ENCODE results near the gene RTP2. TPM values are rescaled to one million over a fixed set of nuclear protein-coding genes. Genes with fewer than 3 reads are reported as not detected.

Gene RTP2, protein sequence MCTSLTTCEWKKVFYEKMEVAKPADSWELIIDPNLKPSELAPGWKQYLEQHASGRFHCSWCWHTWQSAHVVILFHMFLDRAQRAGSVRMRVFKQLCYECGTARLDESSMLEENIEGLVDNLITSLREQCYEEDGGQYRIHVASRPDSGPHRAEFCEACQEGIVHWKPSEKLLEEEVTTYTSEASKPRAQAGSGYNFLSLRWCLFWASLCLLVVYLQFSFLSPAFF
- polyA plus RNA-seq (2012; ENCODE audit: insufficient read depth, insufficient read length) = not detected

DNA sequence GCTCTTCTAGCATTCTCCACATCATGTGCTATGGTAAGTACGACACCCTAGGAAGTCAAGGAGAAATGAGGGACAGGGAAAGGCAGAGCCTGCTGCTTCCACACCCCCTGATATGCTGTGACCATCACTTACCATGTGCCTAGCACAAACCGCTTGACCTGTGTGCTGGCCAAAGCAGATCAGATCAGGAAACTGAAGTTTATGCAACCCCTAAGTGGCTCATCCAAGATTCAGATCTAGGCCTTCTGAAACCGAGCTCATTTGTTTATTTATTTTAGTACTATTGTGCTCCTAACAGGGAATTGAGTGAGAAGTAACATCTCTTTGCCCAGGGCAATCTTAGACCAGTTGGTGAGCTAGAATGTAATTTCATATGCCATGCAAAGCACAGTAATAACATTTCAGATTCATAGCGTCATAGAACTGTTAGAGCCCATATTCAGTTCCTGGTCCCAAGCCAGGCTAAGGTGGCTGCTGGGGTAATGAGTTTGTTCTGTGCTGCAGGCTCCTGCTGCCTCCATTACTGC lies at the start of gene RTP2:
TSS of gene RTP2 (minus strand) at position 51 of the 527 bp plus-strand sequence. CDS start 429 bp downstream, outside the sequence.
- DNase-seq (ENCODE audit: low read depth, low spot score) = no peak
- H3K4me3 ChIP-seq (ENCODE audit: low read length) = no peak within 1 kb of the TSS

DNA sequence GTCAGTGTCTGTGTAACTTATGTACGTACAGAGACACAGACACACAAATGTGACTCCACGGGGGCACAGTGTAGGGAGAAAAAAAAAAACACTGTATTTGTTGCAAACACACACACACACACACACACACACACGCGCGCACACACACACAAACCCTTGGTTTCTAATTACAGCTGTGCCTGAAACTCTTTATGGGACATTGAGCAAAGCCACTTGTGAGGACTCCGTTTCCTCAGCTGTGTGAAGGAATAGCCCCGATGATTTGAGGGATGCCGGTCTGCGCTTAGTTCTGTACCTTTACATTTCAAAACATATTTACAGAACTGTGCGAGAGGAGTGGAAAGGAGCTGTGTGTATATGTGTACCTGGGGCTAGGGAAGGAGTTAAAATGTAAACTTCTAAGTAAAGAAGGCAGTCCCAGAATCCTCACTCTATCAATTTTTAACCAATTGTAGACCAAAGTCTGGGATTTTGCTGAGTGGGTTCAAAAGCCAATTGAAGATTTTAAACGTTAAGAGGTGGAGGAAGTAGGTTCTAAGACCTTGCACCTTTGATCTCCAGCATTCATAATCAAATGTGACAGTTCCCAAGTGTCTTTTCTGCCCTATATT lies 48.3 kb upstream of the RTP2 start:
- DNase-seq (ENCODE audit: low read depth, low spot score) = no peak
- H3K4me3 ChIP-seq (ENCODE audit: low read length) = no peak overlapping the region

DNA sequence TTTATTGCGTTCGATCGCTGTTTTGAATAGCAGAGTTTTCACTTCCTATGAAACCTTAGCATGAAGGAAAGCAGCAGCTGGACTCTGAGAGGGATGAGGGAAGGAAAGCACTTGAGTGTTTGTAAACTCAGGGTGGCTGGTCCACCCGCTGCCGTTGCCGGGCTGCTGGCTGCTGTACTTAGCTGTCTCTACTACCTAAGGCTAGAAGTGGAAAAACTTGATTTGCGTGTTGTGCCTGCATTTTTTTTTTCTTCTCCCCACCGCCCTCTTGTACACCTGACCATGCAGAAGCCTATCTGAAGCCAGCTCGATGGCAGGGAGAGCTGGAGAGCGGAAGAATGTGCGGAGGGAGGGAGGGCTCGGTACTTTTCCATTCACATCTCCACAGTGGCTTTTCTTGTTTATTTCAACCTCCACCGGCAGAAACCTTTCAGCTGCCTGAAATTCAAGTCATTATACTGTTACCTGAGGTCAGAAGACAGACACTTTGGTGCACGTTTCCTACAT lies 47.7 kb upstream of the RTP2 start:
- no peak for DNase-seq (ENCODE audit: low read depth, low spot score)

DNA sequence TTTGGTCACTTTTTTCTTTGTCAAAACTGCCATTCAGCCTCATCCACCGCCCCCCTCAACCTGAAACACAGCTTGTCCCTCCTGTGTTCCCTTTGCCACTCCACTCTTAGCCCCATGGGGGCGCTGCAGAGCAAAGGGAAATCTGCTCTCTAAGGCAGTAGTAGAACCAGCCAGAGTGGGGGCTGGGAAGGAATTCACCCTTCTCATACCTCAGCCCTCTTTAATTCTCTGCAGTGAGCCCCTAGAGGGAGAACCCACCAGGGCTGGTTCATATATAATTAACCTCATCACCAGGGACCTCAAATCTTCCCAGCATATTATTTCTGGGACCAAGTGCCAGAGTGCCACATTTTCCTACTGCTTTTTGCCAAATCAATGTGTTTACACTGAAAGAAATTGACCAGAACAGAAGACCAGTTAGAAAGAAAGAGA lies 45.7 kb upstream of the RTP2 start:
- H3K4me3 ChIP-seq (ENCODE audit: low read length) = no peak overlapping the region
- DNase-seq (ENCODE audit: low read depth, low spot score) = peak; percentile 83

More for the DNA sequence above, 47.7 kb upstream of the RTP2 start:
- no peak overlapping the region for H3K4me3 ChIP-seq (ENCODE audit: low read length)

DNA sequence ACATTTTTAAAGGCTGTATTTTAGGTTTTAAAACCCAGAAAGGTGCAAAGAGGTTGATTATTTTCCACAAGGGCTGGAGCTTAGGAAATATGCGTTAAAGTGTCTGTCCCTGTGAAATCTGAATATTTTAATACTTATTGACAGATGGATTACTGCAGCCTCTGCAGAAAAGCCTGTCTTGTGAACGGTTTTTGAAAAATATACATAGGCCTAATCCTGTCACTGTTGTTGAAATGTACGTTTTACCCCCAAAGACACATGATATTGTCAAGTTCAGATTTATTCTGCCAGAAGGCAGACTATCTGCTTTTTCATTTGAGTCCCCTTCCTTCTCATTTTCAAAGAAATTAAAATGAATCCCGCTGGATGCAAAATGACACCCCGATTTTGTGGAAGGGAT lies 45.1 kb upstream of the RTP2 start:
- no peak for DNase-seq (ENCODE audit: low read depth, low spot score)
- no peak overlapping the region for H3K4me3 ChIP-seq (ENCODE audit: low read length)

DNA sequence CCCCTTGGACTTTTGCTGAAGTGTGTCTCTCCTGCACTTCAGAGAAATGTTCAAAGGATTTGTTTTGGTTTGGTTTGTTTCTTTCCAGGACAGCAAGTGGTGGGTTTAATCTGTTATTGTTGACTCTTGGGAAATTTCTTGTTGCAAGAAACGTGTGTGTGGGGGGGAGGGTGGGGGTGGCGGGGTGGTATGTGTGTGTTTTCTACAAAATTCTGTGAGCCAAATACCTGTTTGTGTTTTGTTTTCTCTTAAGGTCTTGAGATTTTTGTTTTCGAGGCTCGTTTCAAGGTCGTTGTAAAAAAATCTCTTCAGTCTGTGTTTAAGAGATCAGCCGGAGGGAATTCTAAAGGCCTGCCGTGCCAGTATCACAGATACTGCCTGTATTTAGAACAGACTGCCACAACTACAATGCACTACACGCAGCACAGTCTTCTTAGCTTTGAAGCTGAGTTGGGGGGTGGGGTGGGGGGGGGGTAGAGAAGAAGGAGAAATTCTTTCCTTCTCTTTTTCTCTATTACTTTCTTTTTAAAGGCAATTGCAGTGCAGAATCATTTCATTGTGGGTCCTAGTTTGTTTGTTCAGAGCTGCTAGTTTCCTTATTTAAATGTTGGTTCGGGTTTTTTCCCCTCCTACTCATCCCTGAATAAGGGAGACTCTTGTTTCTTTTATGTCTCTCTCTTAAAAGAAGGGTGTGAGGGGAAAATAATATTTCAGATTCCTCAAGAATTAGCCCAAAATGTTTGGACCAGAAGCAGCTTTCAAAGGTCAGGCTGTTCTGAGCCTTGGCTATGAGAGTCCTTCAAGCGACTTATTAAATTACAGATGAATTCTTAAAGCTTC lies 44.3 kb upstream of the RTP2 start:
- DNase-seq (ENCODE audit: low read depth, low spot score) = no peak
- H3K4me3 ChIP-seq (ENCODE audit: low read length) = no peak overlapping the region

DNA sequence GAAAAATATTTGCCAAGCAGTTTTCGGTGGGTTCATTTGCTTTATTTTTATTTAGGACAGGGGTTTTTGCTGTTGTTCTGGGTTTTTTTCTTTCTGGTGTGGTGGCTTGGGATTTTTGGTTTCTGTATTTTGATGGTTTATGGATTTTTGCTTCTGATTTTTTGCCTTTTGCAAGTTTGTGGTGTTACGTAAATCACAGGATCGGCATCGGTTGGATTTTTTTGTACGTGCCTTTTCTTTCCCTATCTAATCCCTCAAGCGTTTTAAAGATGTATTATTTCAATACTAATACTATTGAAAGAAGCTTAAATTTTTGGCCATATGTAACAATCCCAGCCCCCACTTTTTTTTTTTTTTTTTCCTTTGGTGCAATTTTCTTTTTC lies 43.7 kb upstream of the RTP2 start:
- peak overlapping the region; percentile 72 for H3K4me3 ChIP-seq (ENCODE audit: low read length)
- no peak for DNase-seq (ENCODE audit: low read depth, low spot score)

DNA sequence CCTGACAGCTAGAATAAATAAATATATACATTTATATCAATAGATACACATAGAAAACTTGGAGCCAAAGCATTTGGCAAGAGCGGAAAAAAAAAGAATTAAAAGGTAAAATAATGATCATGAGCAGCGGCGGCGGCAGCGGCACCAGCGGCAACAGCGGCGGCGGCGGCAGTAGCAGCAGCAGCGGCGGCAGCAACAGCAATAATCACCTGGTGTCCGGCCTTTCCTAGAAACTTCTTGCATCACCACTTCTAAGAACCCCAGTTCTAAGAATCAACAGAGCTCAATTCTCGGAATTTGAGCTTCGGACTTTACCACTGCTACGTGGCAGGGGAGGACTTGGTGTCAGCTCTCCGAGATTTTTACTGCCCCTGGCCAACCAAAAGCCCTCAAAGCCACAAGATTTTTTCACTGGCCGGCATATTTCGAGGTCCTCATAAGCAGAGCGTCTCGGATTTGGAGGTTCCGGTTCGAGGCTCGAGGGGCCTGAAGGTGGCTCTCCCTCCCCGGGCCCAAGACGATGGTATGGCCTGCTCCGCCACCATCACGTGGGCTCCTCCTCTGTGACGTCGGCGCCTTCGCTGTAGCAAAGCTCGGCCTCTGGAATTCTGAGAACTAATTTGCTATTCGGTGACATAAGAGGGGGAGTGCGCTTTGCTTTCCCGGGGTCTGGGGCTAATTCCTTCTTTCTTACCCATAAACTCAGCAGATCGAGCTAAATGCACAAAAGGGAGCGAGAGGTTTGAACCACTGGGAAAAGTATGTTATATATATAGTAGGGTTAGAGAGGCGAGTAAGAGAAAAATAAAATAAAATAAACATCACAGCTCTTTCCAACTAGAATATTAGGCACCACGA lies 43.1 kb upstream of the RTP2 start, which contains the start of gene BCL6:
TSS of gene BCL6 (minus strand) at position 268 of the 858 bp plus-strand sequence. CDS start 11,775 bp downstream, outside the sequence.
- peak; percentile 91 for DNase-seq (ENCODE audit: low read depth, low spot score)
- H3K4me3 ChIP-seq (ENCODE audit: low read length) = peak within 1 kb of the TSS; percentile 72

DNA sequence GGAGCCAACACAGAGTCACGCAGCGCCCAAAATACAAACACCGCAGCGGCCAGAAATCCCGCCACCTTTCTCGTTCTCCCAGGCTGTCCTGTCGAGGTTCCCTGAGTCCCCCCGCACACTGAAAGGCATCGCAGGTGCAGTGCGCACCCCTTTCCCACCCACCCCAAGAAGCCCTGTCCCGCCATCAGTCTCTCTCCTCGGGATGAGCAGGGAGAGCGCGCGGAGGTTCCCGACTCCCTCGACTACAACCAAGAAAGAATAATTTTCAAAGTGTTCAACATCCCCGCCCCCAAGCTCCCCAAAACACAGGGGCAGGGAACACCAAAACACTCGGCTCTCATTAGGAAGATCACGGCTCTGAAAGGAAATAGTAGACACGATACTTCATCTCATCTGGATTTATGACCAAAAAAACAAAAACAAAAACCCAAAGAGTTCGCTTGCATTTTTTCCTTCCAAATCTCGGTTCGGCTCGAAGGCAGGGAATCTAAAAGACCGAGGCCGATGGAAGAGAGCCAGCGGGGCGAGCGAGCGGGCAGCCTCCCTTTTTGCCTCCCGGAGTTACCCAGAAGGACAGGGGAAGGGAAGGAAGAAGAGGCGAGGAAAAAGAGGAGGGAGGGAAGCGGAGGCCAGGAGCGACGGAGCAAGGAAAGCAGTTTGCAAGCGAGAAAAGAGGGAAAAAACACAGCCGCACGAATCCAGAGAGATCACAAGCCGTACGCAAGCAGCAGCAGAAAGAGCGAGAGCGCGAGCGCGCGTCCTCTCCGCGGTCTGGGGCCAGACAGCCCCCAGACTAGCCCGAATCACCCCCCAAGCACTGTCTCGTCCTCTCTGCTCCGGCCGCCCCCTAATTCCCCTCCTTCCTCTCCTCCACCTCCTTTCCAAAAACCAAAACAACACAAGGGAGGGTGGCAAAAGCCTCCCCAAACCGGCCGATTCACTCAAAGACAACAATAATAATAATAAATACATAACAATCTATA lies 42.1 kb upstream of the RTP2 start:
- DNase-seq (ENCODE audit: low read depth, low spot score) = no peak

DNA sequence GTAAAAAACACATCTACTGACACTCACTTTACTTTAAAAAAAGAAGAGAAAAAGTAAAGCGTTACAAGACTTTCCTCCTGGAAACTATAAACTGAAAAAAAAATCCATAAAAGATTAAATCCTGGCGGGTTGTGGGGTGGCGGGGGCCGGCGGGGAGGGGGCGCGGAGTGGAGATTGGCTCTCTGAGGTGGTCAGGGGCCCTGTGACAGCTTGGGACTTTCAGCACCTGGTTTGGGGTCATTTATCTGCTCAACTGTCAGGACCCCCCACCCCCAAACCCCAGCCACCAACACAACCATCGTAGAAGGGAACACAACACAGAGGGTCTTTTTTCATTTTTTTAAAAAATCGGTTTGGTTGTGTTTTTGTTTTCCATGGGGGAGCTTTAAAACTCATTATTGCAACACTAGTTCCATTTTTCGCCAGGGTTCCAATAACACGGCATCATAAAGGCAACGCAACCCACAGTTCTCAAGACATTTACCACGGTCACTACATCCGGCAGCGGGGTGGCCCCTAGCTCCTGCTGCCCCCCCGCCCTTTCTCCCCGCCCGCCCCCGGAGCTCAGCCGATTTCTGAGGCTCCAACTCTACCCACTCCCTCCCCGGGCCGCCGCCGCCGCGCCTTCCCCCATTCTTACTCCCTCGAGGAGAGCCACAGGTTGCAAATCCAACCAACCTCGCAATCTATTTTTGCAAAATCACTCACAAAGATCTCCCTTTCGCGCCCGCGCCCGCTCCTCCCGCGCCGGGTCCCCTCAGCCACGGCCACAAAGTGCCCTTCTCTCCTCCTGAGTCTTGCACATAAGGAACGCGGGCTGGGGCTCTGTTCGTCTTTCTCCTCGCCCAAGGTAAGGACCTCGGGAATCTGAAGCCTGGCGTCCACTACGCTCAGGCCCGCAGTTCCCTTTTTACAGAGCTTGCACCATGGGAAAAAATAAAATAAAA lies 41.1 kb upstream of the RTP2 start:
- DNase-seq (ENCODE audit: low read depth, low spot score) = no peak
- peak overlapping the region; percentile 72 for H3K4me3 ChIP-seq (ENCODE audit: low read length)

More for the DNA sequence above, 42.1 kb upstream of the RTP2 start:
- H3K4me3 ChIP-seq (ENCODE audit: low read length) = peak overlapping the region; percentile 72

DNA sequence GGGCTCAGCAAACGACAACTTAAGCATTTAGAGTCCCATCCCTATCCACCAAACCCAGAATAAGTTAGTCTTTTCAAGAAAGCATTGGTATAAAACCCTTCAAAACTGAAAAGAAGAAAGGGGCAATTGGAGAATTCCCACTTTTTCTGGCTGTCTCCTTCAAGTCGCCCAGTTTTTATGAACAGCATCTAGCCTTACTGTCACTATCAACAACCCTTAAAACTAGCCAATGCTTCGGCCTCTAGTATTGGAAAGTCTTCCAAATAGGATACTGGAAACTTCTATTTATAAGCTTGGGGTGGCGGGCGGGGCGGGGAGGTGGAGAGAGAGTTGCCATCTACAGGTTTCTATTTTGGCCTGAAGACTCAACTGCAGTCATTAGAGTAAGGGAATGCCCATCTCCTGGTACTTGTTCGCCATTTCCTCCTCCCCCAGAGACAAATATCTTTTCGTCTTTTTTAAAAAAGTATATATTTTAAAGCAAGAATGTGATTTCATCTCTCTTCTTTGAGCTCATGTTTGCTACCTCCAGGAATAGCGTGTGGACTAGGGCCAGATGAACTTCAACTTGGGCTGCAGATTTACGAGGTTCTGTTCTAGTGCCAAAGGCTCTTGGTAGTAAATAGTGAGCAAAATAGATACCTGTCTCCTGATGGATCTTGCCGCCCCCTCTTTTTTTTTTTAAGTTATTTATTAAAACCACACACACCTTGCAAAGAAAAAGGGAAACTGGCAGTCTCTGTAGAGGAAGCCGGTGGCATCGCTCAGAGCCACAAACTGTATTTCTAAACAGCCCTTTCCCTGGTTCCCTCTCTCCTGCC lies 40.2 kb upstream of the RTP2 start:
- DNase-seq (ENCODE audit: low read depth, low spot score) = no peak
- H3K4me3 ChIP-seq (ENCODE audit: low read length) = no peak overlapping the region

DNA sequence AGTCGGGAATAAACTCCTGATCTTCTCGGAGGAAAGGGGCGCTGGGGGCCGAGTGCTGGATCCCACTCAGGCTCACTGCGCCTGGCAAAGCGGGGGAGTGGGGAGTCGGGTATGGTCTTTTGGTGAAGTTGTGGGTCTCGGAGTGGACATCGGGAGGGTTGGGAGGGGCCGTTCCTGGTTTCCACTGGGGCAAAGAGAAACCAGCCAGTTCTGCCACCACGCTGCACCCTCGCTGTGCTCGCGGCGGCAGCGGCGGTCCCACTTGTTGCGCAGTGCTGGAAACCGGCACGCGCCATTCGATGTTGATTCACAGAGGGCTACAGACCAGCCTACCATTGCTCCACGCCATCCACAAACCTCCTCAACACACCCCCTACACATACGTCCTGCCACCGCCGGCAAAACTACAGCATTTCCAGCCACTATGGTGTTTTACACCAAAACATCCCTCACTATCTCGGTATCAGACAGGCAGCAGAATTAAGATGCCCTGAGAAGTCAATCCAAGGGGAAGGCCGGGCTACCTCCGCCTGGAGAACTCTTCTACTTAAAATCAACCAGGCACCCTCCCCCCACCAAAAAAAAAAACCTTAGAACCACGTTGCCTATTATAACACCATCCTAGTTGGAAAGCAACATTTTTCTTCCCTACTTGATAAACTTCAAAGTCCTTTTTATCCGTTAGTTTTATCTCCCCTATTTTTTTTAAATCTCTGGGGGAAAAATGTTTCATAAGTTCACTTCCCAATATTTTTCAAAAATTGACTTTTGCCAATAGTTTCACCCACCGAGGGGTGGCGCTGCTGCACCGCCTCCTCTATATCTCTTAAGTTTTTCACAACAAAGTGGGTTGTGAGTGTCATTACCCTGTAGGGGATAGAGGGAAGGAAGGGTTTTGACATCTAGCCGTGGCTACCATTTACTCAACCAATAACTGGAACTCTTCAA lies 39.3 kb upstream of the RTP2 start:
- H3K4me3 ChIP-seq (ENCODE audit: low read length) = peak overlapping the region; percentile 63
- DNase-seq (ENCODE audit: low read depth, low spot score) = peak; percentile 71

DNA sequence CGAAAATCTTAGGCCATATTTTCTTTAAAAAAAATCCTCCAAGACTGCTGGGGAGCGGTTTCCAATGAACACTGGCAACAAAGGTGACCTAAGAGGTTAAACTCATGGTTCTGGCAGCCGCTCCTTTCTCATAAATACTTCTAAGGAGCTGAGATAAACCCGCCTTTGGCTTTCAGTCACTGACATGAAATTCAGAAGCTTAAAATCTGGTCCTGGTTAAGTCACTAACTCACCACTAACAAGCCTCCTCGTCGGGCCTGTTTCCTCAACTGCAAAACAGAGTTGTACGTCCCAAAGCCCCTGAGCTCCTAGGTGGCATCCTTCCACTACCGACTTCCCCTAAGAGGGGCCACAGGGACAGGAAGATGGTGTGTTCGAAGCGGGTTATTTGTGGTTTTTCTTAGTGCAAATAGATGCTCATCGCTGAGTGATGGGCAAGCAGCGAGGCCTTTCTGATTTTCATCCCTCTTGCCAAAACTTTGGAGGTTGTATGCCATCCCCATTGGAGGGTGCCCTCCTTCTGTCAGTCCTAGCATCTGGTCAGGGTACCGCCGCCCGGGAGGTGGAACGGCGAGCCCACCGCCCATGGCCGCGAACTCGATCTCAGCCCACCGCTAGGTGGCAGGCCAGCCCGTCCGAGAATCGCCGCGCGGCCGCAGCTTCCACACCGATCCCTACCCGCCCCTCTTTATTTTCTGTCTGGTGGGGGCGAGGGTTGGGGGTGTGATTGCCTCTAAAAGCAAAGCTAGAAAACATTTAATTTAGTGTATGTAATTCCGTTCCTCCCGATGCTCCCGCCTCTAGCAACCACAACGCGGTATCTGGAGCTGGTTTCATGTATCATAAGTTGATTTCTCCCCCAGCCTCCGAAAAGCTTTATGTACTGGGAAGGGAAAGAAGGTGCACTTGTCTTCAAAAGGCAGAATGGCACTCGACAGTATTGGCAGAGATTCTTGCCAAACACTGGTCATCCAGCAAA lies 38.4 kb upstream of the RTP2 start:
- peak; percentile 47 for DNase-seq (ENCODE audit: low read depth, low spot score)
- H3K4me3 ChIP-seq (ENCODE audit: low read length) = peak overlapping the region; percentile 90
